NCI-H2029 (cell line): ENCODE results near the gene NEK7.
"Not testable (repeated sequence)": the region's sequence is repeated elsewhere in the genome, so short reads cannot be mapped to it uniquely, and the experiment has no call there.

Source experiments
- DNase-seq: peaks from one replicate; lab custom pipeline; 2025; lab: John Stamatoyannopoulos, UW

The NEK7 gene

DNA sequence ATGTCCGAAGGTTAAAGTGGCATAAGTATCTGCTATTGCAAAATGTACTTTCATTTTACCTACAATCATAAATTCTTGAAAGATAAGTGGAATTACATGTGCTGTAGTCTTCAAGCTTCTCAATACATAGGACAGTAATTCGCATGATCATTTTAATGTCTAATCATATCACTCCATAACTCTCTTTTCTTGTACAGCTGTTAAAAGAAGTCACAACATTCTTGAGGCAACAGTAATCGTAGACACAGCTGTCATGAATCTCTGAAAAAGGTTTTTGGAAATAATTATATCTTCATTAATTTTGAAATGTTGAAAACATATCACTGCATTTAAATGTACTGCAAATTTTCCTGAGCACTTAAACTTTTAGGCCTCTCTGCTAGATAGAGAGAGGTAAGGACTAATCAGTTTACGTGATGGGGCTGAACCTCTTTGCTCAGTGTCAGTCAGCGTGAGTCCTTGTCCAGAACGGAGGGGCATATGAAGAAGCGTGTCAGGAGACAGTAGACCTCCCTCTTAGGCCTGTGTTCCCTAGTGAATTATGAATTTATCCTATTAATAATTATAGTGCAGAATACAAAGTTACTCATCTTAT, 133.4 kb downstream of the NEK7 start:
- DNase-seq: no peak

GRCh38 chr1:198291036-198291435, 134.2 kb downstream of the NEK7 start:
- no peak for DNase-seq

DNA sequence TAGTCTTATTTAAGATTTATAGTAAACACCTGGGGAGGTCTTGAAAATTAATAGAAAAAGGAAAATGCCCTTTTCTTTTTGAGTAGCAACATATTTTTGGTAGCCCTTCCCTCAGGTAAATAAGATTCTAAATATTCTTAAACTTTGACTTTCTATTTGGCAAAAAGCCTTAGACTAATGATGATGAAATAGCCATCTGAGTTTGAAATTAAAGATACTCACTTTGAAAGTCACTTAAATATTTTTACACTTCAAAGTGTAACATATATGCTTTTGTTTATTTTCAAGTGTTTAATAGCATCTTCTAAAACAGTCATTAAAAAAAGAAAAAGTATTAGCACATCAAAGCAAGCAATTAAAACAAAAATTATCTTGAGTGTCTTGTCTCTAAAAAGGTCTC, 135.1 kb downstream of the NEK7 start:
- no peak for DNase-seq

DNA sequence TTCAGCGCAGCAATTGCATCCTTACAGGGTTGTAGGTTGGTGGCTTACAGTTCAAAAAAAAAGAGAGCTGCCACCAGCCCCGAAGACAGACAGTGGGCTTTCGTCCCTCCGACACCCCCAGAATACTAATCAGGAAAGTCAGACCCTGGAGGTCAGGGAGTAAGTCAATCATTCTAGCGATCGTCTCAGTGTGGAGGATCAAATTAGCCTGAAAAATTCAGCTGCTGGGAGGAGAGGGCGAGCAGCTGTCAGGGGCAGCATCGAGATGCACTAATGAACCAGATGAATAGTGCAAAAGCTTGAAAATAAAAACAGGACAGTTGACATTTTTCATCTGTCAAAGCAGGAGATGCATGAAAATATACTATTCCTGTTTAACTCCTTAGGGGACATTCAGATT, 138.4 kb downstream of the NEK7 start:
- DNase-seq: no peak

GRCh38 chr1:198295971-198296370, 139.2 kb downstream of the NEK7 start:
- DNase-seq: no peak

DNA sequence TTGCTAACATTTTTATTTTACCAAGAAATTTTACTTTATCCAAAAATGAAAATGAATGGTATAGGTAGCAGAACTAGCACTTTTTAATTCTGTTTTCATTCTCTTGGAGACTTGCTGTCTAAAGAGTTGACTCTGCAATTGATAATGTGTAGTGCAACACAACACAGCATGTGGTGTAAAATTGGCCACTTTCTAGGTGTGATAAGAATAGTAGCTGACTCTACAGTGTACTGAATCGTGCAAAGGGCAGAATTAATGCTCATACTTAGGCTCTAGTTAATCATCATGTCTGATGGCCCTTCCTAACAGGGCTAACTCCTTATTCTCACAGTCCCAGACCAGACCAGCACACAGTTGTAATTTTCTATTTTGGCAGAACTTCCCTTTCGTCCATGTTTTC, 140.5 kb downstream of the NEK7 start:
- no peak for DNase-seq

- no peak for DNase-seq
Observed at GRCh38 chr1:198298640-198299039, 141.8 kb downstream of the NEK7 start.

DNA sequence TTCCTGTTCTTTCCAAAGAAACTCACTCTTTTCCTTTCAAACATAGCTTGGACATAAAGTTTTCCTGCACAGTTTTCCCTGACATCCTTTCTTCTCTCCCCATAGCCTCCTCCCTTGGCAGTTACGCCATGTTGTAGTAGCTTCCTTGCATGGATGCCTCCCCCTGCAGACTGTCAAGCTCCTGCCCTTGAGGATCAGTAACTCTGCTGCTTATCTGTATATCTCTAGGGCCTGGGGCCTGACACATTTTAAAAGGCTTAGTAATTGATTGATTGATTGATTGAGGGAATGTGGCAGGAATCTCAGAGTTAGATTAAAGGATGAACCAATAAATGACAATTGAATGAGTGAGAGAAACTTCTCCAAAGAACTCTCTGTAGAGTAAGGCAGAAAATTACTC, 143.7 kb downstream of the NEK7 start:
- no peak for DNase-seq

DNA sequence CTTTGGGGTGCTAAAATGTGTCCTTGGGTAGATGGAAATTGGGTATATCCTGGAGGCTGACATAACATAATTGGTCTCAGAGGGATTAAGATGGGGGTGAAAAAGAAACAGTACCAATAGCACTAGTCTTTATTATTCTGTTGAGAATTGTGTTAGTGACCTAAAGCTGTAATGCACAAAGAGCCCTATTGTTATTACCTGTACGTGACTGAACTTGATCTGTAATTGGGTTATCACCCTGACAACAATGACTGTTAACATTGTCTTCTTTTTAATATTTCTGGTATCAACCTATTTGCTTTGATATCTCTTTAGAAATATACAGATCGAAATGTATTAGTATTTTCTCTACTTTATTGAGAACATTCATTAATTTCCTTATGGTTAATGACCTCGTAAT, 147.6 kb downstream of the NEK7 start:
- no peak for DNase-seq

- DNase-seq: not testable (repeated sequence)
Observed at GRCh38 chr1:198314817-198315216, 158.0 kb downstream of the NEK7 start.

GRCh38 chr1:198315331-198315730, 158.5 kb downstream of the NEK7 start:
- DNase-seq: not testable (repeated sequence)

- no peak for DNase-seq
Observed at GRCh38 chr1:198316546-198317100, 159.8 kb downstream of the NEK7 start.

GRCh38 chr1:198318085-198318484, 161.3 kb downstream of the NEK7 start:
- no peak for DNase-seq

DNA sequence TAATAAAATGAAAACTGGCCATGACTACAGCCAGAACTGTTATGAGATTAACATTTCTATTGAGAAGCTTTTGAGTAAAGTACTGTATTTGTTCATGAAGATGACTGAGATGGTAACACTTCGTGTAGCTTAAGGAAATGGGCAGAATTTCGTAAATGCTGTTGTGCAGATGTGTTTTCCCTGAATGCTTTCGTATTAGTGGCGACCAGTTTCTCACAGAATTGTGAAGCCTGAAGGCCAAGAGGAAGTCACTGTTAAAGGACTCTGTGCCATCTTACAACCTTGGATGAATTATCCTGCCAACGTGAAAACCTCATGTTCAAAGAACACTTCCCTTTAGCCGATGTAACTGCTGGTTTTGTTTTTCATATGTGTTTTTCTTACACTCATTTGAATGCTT, 164.0 kb downstream of the NEK7 start:
- DNase-seq: no peak

DNA sequence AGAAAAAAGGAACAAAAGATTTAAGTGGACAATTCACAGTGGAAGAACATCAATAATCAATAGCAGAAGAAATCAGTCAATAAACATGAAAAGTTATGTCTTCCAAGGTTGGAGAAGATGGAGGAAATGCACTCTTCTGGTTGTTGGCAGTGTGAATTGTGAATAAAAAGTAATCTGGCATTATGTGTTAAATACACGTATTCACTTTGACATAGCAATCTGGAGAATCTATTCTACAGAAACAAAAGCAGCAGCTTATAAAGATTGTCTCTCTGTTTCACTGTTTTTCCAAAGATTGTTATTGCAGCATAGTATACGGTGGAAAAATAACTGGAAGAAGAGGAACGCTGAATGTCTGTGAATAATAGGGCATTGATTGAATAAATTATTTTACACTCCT, 169.4 kb downstream of the NEK7 start:
- DNase-seq: no peak

DNA sequence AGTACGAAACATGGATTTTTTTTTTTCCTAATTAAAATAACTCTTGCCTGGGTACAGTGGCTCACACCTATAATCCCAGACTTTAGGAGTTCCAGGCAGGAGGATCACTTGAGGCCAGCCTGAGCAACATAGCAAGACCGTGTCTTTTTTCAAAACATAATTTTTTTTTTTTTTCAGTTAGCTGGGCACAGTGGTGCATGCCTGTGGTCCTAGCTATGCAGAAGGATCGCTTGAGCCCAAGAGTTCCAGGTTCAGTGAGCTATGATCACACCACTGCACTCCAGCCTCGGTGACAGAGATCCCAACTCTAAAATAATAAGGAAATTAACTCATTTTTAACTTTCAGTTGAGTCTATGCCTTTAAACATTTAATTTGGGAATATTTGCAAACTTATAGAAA, 170.1 kb downstream of the NEK7 start:
- DNase-seq: no peak

- no peak for DNase-seq
Observed at GRCh38 chr1:198328458-198329032, 171.7 kb downstream of the NEK7 start.

DNA sequence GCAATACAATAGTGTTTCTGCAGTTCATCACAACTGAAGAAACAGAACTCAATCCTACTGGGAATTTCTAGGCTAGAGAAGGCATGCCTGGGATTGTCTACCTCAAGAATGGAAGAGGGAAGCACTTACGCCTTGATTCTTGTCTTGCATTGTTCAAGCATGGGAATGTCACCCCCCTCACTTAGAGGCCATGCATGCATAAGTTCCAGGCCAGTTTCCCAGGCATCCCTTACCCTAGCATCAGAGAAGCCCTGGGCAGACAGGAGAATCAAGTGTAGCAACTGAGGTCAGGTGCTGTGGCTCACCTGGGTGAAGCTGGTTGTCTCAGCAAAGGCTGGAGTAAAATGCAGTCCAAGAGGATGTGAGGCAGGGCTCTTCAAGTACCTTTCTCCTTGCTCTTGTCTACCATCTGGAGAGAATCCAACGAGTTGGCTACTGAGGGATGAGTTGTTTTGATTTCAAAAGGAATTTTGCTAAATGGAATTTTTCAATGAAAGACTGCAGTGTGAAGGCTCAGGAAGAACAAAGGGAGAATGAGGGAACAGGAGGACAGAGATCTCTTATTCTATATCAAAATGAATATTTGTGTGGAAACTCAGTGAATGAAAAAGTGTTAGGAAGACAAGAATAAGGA, 174.3 kb downstream of the NEK7 start:
- DNase-seq: no peak

DNA sequence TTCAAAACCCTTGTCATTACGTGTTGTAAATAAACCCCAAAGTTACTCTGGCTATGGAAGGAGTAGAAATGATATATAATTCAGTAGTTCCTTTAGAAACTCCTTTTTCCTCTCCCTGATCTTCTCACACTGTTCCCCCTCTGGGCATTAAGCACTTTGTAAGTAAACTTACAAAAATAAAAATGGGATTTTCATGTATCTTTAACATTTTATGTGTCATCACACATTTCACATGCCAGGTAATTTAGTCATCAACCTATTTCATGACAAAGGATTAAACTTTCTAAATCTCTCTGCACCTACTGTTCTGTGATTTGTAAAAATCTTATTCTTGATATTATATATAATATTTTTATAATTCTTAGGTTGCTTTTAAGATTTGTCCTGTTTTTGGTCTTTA, 176.9 kb downstream of the NEK7 start:
- no peak for DNase-seq

DNA sequence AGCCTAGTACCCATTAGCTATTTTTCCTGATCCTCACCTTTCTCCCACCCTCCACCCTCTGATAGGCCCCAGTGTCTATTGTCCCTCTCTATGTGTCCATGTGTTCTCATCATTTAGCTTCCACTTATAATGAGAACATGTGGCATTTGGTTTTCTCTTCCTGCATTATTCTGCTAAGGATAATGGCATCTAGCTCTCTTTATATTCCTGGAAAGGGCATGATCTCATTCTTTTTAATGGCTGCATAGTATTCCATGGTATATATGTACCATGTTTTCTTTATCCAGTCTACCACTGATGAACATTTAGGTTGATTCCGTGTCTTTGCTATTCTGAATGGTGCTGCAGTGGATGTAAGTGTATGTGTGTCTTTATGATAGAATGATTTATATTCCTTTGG, 178.9 kb downstream of the NEK7 start:
- no peak for DNase-seq

- DNase-seq: no peak
Observed at GRCh38 chr1:198337886-198338285, 181.1 kb downstream of the NEK7 start.

DNA sequence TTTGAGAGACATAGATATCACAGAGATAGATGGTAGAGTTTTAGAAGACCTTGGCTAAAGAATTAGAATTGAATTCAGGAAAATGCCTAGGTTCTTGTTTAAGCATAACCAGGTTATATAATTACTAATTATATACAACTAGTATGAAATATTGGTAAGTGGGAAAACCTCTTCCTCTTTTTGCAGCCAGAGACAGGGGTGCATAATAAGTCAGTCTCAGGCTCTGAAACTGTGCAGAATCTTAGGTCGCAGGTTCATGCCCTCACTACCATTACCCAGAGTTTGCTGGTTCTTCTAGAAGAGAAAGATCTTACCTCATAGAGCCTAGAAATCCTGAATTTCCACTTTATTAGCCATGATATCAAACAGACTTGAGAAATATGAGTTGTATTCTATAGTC, 183.3 kb downstream of the NEK7 start:
- DNase-seq: no peak

- DNase-seq: no peak
Observed at GRCh38 chr1:198346178-198346577, 189.4 kb downstream of the NEK7 start.

DNA sequence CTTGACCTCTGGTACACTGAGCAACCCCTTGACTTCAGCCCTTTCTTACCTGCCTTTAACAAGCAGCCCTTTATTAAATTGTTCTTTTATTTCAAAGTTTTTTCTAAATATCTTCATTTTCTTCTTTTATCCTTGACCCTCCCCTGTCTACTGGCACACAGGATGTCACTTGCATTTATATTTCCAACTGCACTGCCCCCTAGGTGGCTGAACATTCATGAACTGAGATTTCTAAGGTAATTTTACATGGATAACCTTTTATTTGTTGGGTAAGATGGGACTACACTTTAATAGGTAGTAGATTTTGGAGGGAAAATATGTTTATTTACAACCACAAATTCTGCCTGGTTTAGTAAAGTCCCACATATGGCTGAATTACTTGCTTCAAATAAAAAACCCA, 193.7 kb downstream of the NEK7 start:
- no peak for DNase-seq
